Small intestine (tissue), 7 donors: ENCODE data around the gene ELAVL1. TPM values are rescaled to one million over a fixed set of nuclear protein-coding genes. Genes with fewer than 3 reads are reported as not detected.
"Not testable (repeated sequence)": the region's sequence is repeated elsewhere in the genome, so short reads cannot be mapped to it uniquely, and the experiment has no call there.

Source experiments
- DNase-seq, 2 donors: peaks; one replicate each; pipeline versions ENCODE4 v3.0.0 to v3.0.0-alpha.2; 2013
- FAIRE-seq: peaks from 2 replicates; lab custom pipeline; 2012; peaks lifted over from hg19 to GRCh38; lab: Jason Lieb, UNC
- H3K27ac ChIP-seq, 3 donors: one replicate each; pipeline ENCODE4 v1.5.1; 2013; ENCODE audit warnings: low read length in 2 of 3, mild to moderate bottlenecking in 2 of 3, control low read depth in 1 of 3, inconsistent platforms in 1 of 3, low read depth in 1 of 3, moderate library complexity in 1 of 3
- H3K27me3 ChIP-seq, 3 donors: one replicate each; pipeline ENCODE4 v1.6.1; 2013; ENCODE audit warnings: low read length in 3 of 3, inconsistent platforms in 1 of 3; ENCODE audit not compliant: control insufficient read depth in 3 of 3, insufficient read depth in 3 of 3
- H3K36me3 ChIP-seq, 3 donors: one replicate each; pipeline ENCODE4 v1.6.1; 2013; ENCODE audit warnings: low read length in 3 of 3, inconsistent platforms in 1 of 3, low read depth in 1 of 3, mild to moderate bottlenecking in 1 of 3, moderate library complexity in 1 of 3; ENCODE audit not compliant: control insufficient read depth in 3 of 3, insufficient read depth in 2 of 3
- H3K4me1 ChIP-seq, 3 donors: one replicate each; pipeline ENCODE4 v1.6.1; 2013; ENCODE audit warnings: low read length in 2 of 3, inconsistent platforms in 1 of 3, low read depth in 1 of 3, mild to moderate bottlenecking in 1 of 3, moderate library complexity in 1 of 3; ENCODE audit not compliant: control insufficient read depth in 3 of 3, insufficient read depth in 2 of 3
- H3K4me3 ChIP-seq, 3 donors: one replicate each; pipeline ENCODE4 v1.5.1; 2013; ENCODE audit warnings: low read length in 3 of 3, control low read depth in 1 of 3, inconsistent platforms in 1 of 3, low read depth in 1 of 3, mild to moderate bottlenecking in 1 of 3, moderate library complexity in 1 of 3
- H3K9me3 ChIP-seq, 2 donors: one replicate each; pipeline ENCODE4 v1.6.1; 2013; ENCODE audit warnings: low read depth in 1 of 2, low read length in 1 of 2; ENCODE audit not compliant: control insufficient read depth in 2 of 2, insufficient read depth in 1 of 2
- WGBS, 3 donors: extraction: QIAGEN DNeasy Blood & Tissue Kit; methylation state at CpG; one replicate each; pipeline ENCODE4 v1.1.7; 2013; 5-methylcytosine and 5-hydroxymethylcytosine counted together
- polyA plus RNA-seq, 4 donors: library from polyadenylated mRNA; stranded (reverse) in 3 of 4; unstranded in 1 of 4; fragments of 200-250 nt in 3 of 4; fragments of 120-200 nt in 1 of 4; gene quantifications; one replicate each; pipeline versions ENCODE4 v1.2.1 to v1.2.3, GENCODE V29; 2013
- donor health status: healthy with polysubstance abuse.
- donor health status: control.
- donor health status: control.
- donor health status: Bipolar disorder and iron deficiency.
- donor health status: healthy.

The ELAVL1 gene
- polyA plus RNA-seq, 4 donors, result 14.6 to 51.1 (median 26.4) TPM

- no peaks in the 10 kb centered on the region for H3K36me3 ChIP-seq
- H3K27me3 ChIP-seq, result no peaks in the 10 kb centered on the region
- H3K4me3 ChIP-seq, result no peak overlapping the region
- no peak for FAIRE-seq
- H3K27ac ChIP-seq, result no peak overlapping the region
- no peak for DNase-seq
- peaks cover 4 to 57% (median 4%) of the 10 kb centered on the region in 3 donors for H3K4me1 ChIP-seq
- 78 to 84% (median 82%) methylated on average over 8 of the region's 8 CpGs for WGBS, 3 donors
- peaks cover 0 to 6% of the 10 kb centered on the region in 2 donors for H3K9me3 ChIP-seq
Measured at GRCh38 chr19:8030960-8031359, 25.5 kb upstream of the ELAVL1 start.

- Histone ChIP-seq H3K27ac (peak overlapping the region; percentile 50 to 85 (median 68)), H3K36me3 (no peaks in the 10 kb centered on the region), H3K4me1 (peaks cover 4 to 57% (median 4%) of the 10 kb centered on the region in 3 donors), H3K27me3 (no peaks in the 10 kb centered on the region), H3K9me3 (peaks cover 0 to 5% of the 10 kb centered on the region in 2 donors), H3K4me3 (no peak overlapping the region)
- FAIRE-seq (no peak), DNase-seq (peak; percentile 74 to 80)
- 22 to 43% (median 22%) methylated on average over 12 of the region's 12 CpGs for WGBS, 3 donors
Measured at GRCh38 chr19:8028951-8029491, 23.6 kb upstream of the ELAVL1 start.

- H3K9me3 ChIP-seq, result peaks cover 0 to 4% of the 10 kb centered on the region in 2 donors
Measured at GRCh38 chr19:8025316-8025715, 19.9 kb upstream of the ELAVL1 start.

GRCh38 chr19:8024256-8024655 is 18.8 kb upstream of the ELAVL1 start:
- H3K4me3 ChIP-seq, H3K9me3 ChIP-seq, H3K27me3 ChIP-seq, DNase-seq, H3K36me3 ChIP-seq, FAIRE-seq, H3K27ac ChIP-seq: not testable (repeated sequence)
- 83 to 94% (median 84%) methylated on average over 3 of the region's 3 CpGs for WGBS, 3 donors
- H3K4me1 ChIP-seq, result peaks cover 0 to 20% (median 3%) of the 10 kb centered on the region in 3 donors

More at GRCh38 chr19:8025316-8025715, 19.9 kb upstream of the ELAVL1 start:
- Histone ChIP-seq H3K27ac (peak overlapping the region in 1 of 3 donors; percentile 39), H3K4me3 (no peak overlapping the region), H3K4me1 (peaks cover 1 to 27% (median 4%) of the 10 kb centered on the region in 3 donors), H3K27me3 (no peaks in the 10 kb centered on the region), H3K36me3 (peaks cover 0 to 4% (median 0%) of the 10 kb centered on the region in 3 donors)
- WGBS, 3 donors, result 17 to 64% (median 29%) methylated on average over 5 of the region's 5 CpGs
- peak; percentile 84 to 90 for DNase-seq
- no peak for FAIRE-seq

- Histone ChIP-seq H3K4me1 (peaks cover 0 to 12% (median 0%) of the 10 kb centered on the region in 3 donors), H3K36me3 (peaks cover 0 to 4% (median 0%) of the 10 kb centered on the region in 3 donors), H3K4me3 (no peak overlapping the region), H3K27ac (no peak overlapping the region), H3K27me3 (no peaks in the 10 kb centered on the region), H3K9me3 (peaks cover 0 to 8% of the 10 kb centered on the region in 2 donors)
- 89 to 94% (median 93%) methylated on average over 5 of the region's 5 CpGs for WGBS, 3 donors
- no peak for DNase-seq
- FAIRE-seq, result no peak
Measured at GRCh38 chr19:8023371-8023770, 17.9 kb upstream of the ELAVL1 start.

GRCh38 chr19:8022275-8022674 is 16.8 kb upstream of the ELAVL1 start:
- DNase-seq (no peak), FAIRE-seq (no peak)
- Histone ChIP-seq H3K4me3 (no peak overlapping the region), H3K9me3 (peaks cover 0 to 8% of the 10 kb centered on the region in 2 donors), H3K4me1 (peaks cover 0 to 7% (median 2%) of the 10 kb centered on the region in 3 donors), H3K27me3 (no peaks in the 10 kb centered on the region), H3K36me3 (peaks cover 0 to 6% (median 0%) of the 10 kb centered on the region in 3 donors), H3K27ac (no peak overlapping the region)
- 81 to 88% (median 85%) methylated on average over 13 of the region's 13 CpGs for WGBS, 3 donors

- Histone ChIP-seq H3K4me1 (peaks cover 0 to 3% (median 2%) of the 10 kb centered on the region in 3 donors), H3K9me3 (peaks cover 0 to 8% of the 10 kb centered on the region in 2 donors), H3K27me3 (no peaks in the 10 kb centered on the region), H3K4me3 (no peak overlapping the region), H3K36me3 (peaks cover 0 to 6% (median 0%) of the 10 kb centered on the region in 3 donors), H3K27ac (no peak overlapping the region)
- DNase-seq, result no peak
- WGBS, 3 donors, result 66 to 76% (median 74%) methylated on average over 8 of the region's 8 CpGs
- FAIRE-seq, result no peak
Measured at GRCh38 chr19:8021374-8021773, 15.9 kb upstream of the ELAVL1 start.

- Histone ChIP-seq H3K9me3 (peaks cover 0 to 8% of the 10 kb centered on the region in 2 donors), H3K27me3 (no peaks in the 10 kb centered on the region), H3K36me3 (peaks cover 0 to 6% (median 0%) of the 10 kb centered on the region in 3 donors), H3K4me1 (peaks cover 0 to 3% (median 2%) of the 10 kb centered on the region in 3 donors), H3K27ac (no peak overlapping the region), H3K4me3 (no peak overlapping the region)
- DNase-seq, result no peak
- 87 to 92% (median 88%) methylated on average over 9 of the region's 9 CpGs for WGBS, 3 donors
- FAIRE-seq, result no peak
Measured at GRCh38 chr19:8020681-8021080, 15.2 kb upstream of the ELAVL1 start.
